Measurements from ENCODE around the gene PLG.

DNA sequence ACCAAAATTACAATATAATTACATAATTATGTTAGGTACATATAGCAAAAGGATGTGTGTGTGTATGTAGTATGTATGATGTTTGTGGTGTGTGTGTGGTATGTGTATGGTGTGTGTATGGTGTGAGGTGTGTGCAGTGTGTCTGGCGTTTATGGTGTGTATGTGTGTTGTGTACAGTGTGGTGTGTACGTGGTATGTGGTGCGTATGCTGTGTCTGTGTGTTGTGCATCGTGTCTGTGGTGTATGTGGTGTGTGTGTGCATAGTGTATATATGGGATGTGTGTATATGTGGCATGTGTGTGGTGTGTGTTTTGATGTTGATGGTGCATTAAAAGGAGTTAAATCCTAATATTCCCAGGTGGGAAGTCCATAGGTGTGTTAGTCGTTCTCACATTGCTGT lies 62.8 kb downstream of the PLG start:
- no peak for TF ChIP-seq HDGF (IDR thresholded peaks at IDR 0.05; ENCODE audit: borderline replicate concordance)
- no peak for TF ChIP-seq SP1 (IDR thresholded peaks at IDR 0.05)
- no peak; the same call in 1 of the 2 replicates for TF ChIP-seq CTBP1 (IDR thresholded peaks at IDR 0.05; ENCODE audit: borderline replicate concordance)
